Endothelial cell of umbilical vein (primary cell): Measurements from ENCODE around the gene DIP2C. TPM values are rescaled to one million over a fixed set of nuclear protein-coding genes. Genes with fewer than 3 reads are reported as not detected.

Experiments
- BruUV-seq: library from RNA; stranded (reverse); fragments of 400-500 nt; replicated peaks from 2 replicates; lab custom pipeline; 2021; lab: Mats Ljungman, UMichigan
- CTCF ChIA-PET: fragments of 300-600, 350-600 bp; sonication (Branson Sonifier 250); formaldehyde crosslinking; loops from one replicate; lab custom pipeline; 2021; ENCODE audit warnings: antibody characterized with exemption, inconsistent platforms; lab: Charles Lee
- POLR2A ChIA-PET: fragments of 300-600, 350-600 bp; sonication (Branson Sonifier 250); formaldehyde crosslinking; loops from one replicate; lab custom pipeline; 2021; ENCODE audit warnings: antibody characterized with exemption, inconsistent platforms; lab: Charles Lee
- DNase-seq: peaks from one replicate; pipeline ENCODE4 v3.0.0-alpha.2; 2011; ENCODE audit warnings: low read depth, low spot score
- FAIRE-seq: peaks from 2 replicates; lab custom pipeline; 2011; peaks lifted over from hg19 to GRCh38; lab: Jason Lieb, UNC
- H2AFZ ChIP-seq: 2 replicates; pipeline ENCODE4 v1.6.0; 2012; ENCODE audit warnings: low read depth, low read length, control low read depth, inconsistent platforms
- H3K27ac ChIP-seq: 2 replicates; pipeline ENCODE4 v1.5.1; 2011; ENCODE audit warnings: low read depth, mild to moderate bottlenecking, control low read depth, low read length, moderate library complexity; ENCODE audit not compliant: insufficient read depth
- H3K27me3 ChIP-seq, 2 experiments: 2 replicates each; pipeline versions ENCODE4 v1.6.0 to v1.6.1; 2011; ENCODE audit warnings: low read length in 2 of 2, mixed read lengths in 1 of 2; ENCODE audit not compliant: control insufficient read depth in 2 of 2, insufficient read depth in 2 of 2
- H3K36me3 ChIP-seq, 2 experiments: 2 replicates in 1 of 2; 3 replicates in 1 of 2; pipeline ENCODE4 v1.5.1; 2011; ENCODE audit warnings: low read length in 2 of 2, mild to moderate bottlenecking in 1 of 2, moderate library complexity in 1 of 2; ENCODE audit not compliant: control insufficient read depth in 2 of 2, insufficient read depth in 2 of 2; ENCODE audit errors: extremely low read depth in 1 of 2
- H3K4me1 ChIP-seq: 3 replicates; pipeline ENCODE4 v1.5.1; 2011; ENCODE audit warnings: mild to moderate bottlenecking, low read length; ENCODE audit not compliant: control insufficient read depth, insufficient read depth; ENCODE audit errors: extremely low read depth
- H3K4me2 ChIP-seq: 2 replicates; pipeline ENCODE4 v1.6.1; 2011; ENCODE audit warnings: low read length, control low read depth, mixed read lengths; ENCODE audit not compliant: insufficient read depth
- H3K4me3 ChIP-seq, 3 experiments: fragments of 200-600 bp in 1 of 3; sonication (generic), shearing (Covaris generic) in 1 of 3; replicated peaks in 1 of 3; 2 replicates each; pipeline ENCODE4 v1.5.1; 2011 to 2016; ENCODE audit warnings: control low read depth in 3 of 3, low read length in 3 of 3, mild to moderate bottlenecking in 2 of 3, inconsistent platforms in 1 of 3, low read depth in 1 of 3, moderate library complexity in 1 of 3; ENCODE audit not compliant: insufficient read depth in 1 of 3
- H3K79me2 ChIP-seq: 2 replicates; pipeline ENCODE4 v1.6.0; 2012; ENCODE audit warnings: low read length, inconsistent platforms; ENCODE audit not compliant: control insufficient read depth, insufficient read depth
- H3K9ac ChIP-seq: replicated peaks from 2 replicates; pipeline ENCODE3; 2011; ENCODE audit warnings: low read length, control low read depth; ENCODE audit not compliant: insufficient read depth; ENCODE audit errors: extremely low read depth
- H3K9me1 ChIP-seq: replicated peaks from 3 replicates; pipeline ENCODE4 v1.6.0; 2011; ENCODE audit warnings: mild to moderate bottlenecking, low read length; ENCODE audit not compliant: control insufficient read depth, insufficient read depth; ENCODE audit errors: extremely low read depth
- H3K9me3 ChIP-seq: replicated peaks from 2 replicates; pipeline ENCODE4 v1.5.1; 2012; ENCODE audit warnings: low read length, inconsistent platforms; ENCODE audit not compliant: control insufficient read depth, insufficient read depth
- H4K20me1 ChIP-seq: replicated peaks from 2 replicates; pipeline ENCODE3; 2011; ENCODE audit warnings: mild to moderate bottlenecking, low read length; ENCODE audit not compliant: control insufficient read depth, insufficient read depth; ENCODE audit errors: extremely low read depth
- CTCF ChIP-seq, 2 donors: IDR thresholded peaks; 1 replicate in 1 of 2; 2 replicates in 1 of 2; pipeline ENCODE4 v1.5.1; 2011; ENCODE audit warnings: low read length in 2 of 2, mild to moderate bottlenecking in 2 of 2, moderate library complexity in 2 of 2, control low read depth in 1 of 2, inconsistent platforms in 1 of 2, low read depth in 1 of 2; ENCODE audit not compliant: insufficient read depth in 1 of 2; ENCODE audit errors: extremely low read depth in 1 of 2
- EZH2 ChIP-seq: IDR thresholded peaks from 2 replicates; pipeline ENCODE4 v1.6.1; 2012; ENCODE audit warnings: borderline replicate concordance, low read depth, mild to moderate bottlenecking, moderate library complexity, low read length, inconsistent platforms; ENCODE audit not compliant: severe bottlenecking
- FOS ChIP-seq: IDR thresholded peaks from 2 replicates; pipeline ENCODE4 v1.6.1; 2011; ENCODE audit warnings: mild to moderate bottlenecking, low read length, moderate library complexity, borderline replicate concordance; ENCODE audit not compliant: insufficient read depth
- GATA2 ChIP-seq: IDR thresholded peaks from 2 replicates; pipeline ENCODE4 v1.7.0; 2011; ENCODE audit warnings: low read depth, mild to moderate bottlenecking, moderate library complexity, mixed read lengths, low read length; ENCODE audit not compliant: insufficient read length, insufficient read depth
- JUN ChIP-seq: IDR thresholded peaks from 2 replicates; pipeline ENCODE4 v1.6.1; 2011; ENCODE audit warnings: borderline replicate concordance, low read depth; ENCODE audit not compliant: insufficient read length, insufficient read depth
- MAX ChIP-seq: IDR thresholded peaks from 2 replicates; pipeline ENCODE4 v1.6.1; 2011; ENCODE audit not compliant: insufficient read depth, insufficient read length
- MYC ChIP-seq: IDR thresholded peaks from one replicate; pipeline ENCODE4 v1.6.1; 2011; ENCODE audit warnings: mild to moderate bottlenecking, low read depth, low read length
- POLR2A ChIP-seq: IDR thresholded peaks from 2 replicates; pipeline ENCODE4 v1.6.1; 2012; ENCODE audit warnings: low read depth, mild to moderate bottlenecking, control low read depth, low read length
- POLR2AphosphoS5 ChIP-seq: IDR thresholded peaks from 2 replicates; pipeline ENCODE4 v1.6.1; 2012; ENCODE audit warnings: low read depth, mild to moderate bottlenecking, control low read depth, low read length, moderate library complexity; ENCODE audit not compliant: insufficient read depth
- dilution Hi-C: fragments of 300-500 bp; cut with MboI; formaldehyde crosslinking; loops from one replicate; pipeline ENCODE4 v1.15.0; 2019; ENCODE audit warnings: low sequenced_read_pairs; ENCODE audit not compliant: extremely low pct_ligation_motif_present
- intact Hi-C: fragments of 100-400 bp; cut with micrococcal nuclease; formaldehyde crosslinking; loops from one replicate; pipeline ENCODE4 v1.10.0; 2022
- polyA plus RNA-seq, 4 experiments: library from polyadenylated mRNA; depleted of rRNA in 3 of 4; stranded (reverse) in 3 of 4; unstranded in 1 of 4; fragments of >200 nt; gene quantifications; 2 replicates each; pipeline versions ENCODE4 v1.2.1 to v1.2.3, GENCODE V29; 2011 to 2012; ENCODE audit warnings: missing spikeins in 1 of 4
- total RNA-seq: library from RNA; stranded (reverse); gene quantifications from 2 replicates; pipeline ENCODE4 v1.2.3, GENCODE V29; 2021

The DIP2C gene
- total and polyA plus RNA-seq, 2 donors (not counting 3 experiments of a cell fraction or from before 2014, with no cell fraction given): 3.6 to 10.7 TPM

GRCh38 chr10:614790-615582 is 74.5 kb downstream of the DIP2C start:
- ChIA-PET POLR2A (no interaction called here), CTCF (no interaction called here)
- Histone ChIP-seq H3K9me3 (no peaks in the 10 kb centered on the region), H3K36me3 (no peaks in the 10 kb centered on the region), H3K4me3 (no peak overlapping the region), H3K27ac (no peak overlapping the region), H3K27me3 (no peaks in the 10 kb centered on the region), H3K4me2 (no peak overlapping the region), H3K9me1 (no peaks in the 10 kb centered on the region), H3K79me2 (no peaks in the 10 kb centered on the region), H4K20me1 (no peaks in the 10 kb centered on the region), H3K9ac (no peak overlapping the region), H2AFZ (no peak overlapping the region), H3K4me1 (no peaks in the 10 kb centered on the region)
- DNase-seq (no peak), FAIRE-seq (no peak)
- dilution Hi-C loops: no loop called here
- intact Hi-C loops: no loop called here
- no peak for TF ChIP-seq POLR2A
- TF ChIP-seq EZH2: no peak
- no TSS peak for BruUV-seq

GRCh38 chr10:614139-614711 is 75.2 kb downstream of the DIP2C start:
- Histone ChIP-seq H3K4me3 (no peak overlapping the region), H2AFZ (no peak overlapping the region), H3K4me2 (no peak overlapping the region), H3K4me1 (no peaks in the 10 kb centered on the region), H3K27ac (no peak overlapping the region), H3K9me1 (no peaks in the 10 kb centered on the region), H3K9ac (no peak overlapping the region), H3K27me3 (no peaks in the 10 kb centered on the region), H3K36me3 (no peaks in the 10 kb centered on the region), H4K20me1 (no peaks in the 10 kb centered on the region), H3K9me3 (no peaks in the 10 kb centered on the region), H3K79me2 (no peaks in the 10 kb centered on the region)
- CTCF ChIA-PET: no interaction called here
- POLR2A ChIA-PET: no interaction called here
- no peak for DNase-seq
- TF ChIP-seq JUN: no peak
- TF ChIP-seq MAX: no peak
- TF ChIP-seq FOS: no peak
- no peak for TF ChIP-seq CTCF (IDR thresholded peaks at IDR 0.05; ENCODE audit: extremely low read depth in 1 of 2, insufficient read depth in 1 of 2, low read depth in 1 of 2, low read length in 2 of 2)
- TF ChIP-seq GATA2: no peak
- TF ChIP-seq EZH2: no peak
- no peak for TF ChIP-seq POLR2AphosphoS5
- no peak for TF ChIP-seq MYC
- TF ChIP-seq POLR2A: no peak
- intact Hi-C loops (no loop called here), dilution Hi-C loops (no loop called here)
- BruUV-seq: no TSS peak
- no peak for FAIRE-seq
